AG10803 (cell line): Measurements from ENCODE around the gene CNIH2.

ENCODE experiments used
- DNase-seq: peaks from one replicate; pipeline ENCODE4 v3.0.0; 2010; ENCODE audit warnings: low read depth
- H3K4me3 ChIP-seq: 2 replicates; pipeline ENCODE4 v1.5.1; 2011; ENCODE audit warnings: mild to moderate bottlenecking, low read length, control low read depth
- TF ChIP-seq, protein P1 (sequence below): conservative IDR thresholded peaks from 2 replicates; pipeline ENCODE4 v1.5.1; 2011; ENCODE audit warnings: mild to moderate bottlenecking, low read length, control low read depth, inconsistent platforms

CNIH2 gene

DNA sequence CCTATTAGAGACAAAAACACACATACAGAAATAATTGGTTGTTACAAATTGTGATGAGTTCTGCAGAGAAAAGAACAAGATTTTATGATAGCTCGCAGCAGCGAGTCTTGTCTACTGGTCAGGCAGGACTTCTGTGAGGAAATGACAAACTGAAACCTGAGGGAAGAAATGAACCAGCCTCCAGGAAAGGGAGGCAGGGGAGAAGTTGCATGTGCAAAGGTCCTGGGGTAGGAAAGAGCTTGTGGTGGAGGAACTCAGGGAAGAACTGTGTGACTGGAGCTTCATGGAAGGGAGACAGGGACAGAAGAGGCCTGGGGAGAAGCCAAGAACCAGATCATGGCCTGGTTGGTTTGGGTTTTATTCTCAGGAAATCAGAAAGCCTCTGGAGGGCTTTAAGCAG lies 18.8 kb upstream of the CNIH2 start:
- H3K4me3 ChIP-seq: no peak overlapping the region
- TF ChIP-seq, protein P1, sequence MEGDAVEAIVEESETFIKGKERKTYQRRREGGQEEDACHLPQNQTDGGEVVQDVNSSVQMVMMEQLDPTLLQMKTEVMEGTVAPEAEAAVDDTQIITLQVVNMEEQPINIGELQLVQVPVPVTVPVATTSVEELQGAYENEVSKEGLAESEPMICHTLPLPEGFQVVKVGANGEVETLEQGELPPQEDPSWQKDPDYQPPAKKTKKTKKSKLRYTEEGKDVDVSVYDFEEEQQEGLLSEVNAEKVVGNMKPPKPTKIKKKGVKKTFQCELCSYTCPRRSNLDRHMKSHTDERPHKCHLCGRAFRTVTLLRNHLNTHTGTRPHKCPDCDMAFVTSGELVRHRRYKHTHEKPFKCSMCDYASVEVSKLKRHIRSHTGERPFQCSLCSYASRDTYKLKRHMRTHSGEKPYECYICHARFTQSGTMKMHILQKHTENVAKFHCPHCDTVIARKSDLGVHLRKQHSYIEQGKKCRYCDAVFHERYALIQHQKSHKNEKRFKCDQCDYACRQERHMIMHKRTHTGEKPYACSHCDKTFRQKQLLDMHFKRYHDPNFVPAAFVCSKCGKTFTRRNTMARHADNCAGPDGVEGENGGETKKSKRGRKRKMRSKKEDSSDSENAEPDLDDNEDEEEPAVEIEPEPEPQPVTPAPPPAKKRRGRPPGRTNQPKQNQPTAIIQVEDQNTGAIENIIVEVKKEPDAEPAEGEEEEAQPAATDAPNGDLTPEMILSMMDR: no peak
- DNase-seq: no peak

DNA sequence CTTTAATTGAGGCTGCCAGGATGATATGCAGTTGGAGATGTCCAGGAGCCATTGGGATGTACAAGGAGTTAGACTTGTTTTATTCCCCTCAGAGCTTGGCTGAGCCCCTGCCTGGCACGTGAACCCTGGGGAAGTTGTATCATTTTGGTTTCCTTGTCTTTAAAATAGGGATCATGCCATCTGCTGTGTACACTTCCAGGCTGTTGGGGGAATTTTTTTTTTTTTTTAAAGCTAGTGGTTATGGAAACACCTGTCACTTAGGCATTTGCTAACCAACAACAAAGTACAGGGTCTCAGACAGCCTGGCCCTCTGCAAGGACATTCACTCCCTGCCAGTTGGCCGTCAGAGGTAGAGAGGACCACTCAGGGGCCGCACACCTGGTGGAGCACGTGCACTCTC lies 18.0 kb upstream of the CNIH2 start:
- DNase-seq: no peak
- H3K4me3 ChIP-seq: no peak overlapping the region
- TF ChIP-seq, protein P1: no peak

DNA sequence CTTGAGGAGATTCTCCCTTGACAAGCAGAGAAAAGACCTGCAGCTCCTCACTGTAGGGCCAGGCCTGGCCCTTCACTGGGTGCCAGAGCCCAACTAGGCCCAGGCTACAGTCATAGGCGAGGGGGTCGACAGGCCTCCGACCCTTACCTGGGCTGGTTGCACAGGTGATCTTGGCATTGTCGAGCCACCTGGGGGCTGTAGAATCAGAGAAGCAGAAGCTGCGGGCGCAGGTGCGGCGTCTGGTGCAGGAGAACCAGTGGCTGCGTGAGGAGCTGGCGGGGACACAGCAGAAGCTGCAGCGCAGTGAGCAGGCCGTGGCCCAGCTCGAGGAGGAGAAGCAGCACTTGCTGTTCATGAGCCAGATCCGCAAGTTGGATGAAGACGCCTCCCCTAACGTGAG lies 16.4 kb upstream of the CNIH2 start:
- TF ChIP-seq, protein P1: no peak
- DNase-seq: no peak

DNA sequence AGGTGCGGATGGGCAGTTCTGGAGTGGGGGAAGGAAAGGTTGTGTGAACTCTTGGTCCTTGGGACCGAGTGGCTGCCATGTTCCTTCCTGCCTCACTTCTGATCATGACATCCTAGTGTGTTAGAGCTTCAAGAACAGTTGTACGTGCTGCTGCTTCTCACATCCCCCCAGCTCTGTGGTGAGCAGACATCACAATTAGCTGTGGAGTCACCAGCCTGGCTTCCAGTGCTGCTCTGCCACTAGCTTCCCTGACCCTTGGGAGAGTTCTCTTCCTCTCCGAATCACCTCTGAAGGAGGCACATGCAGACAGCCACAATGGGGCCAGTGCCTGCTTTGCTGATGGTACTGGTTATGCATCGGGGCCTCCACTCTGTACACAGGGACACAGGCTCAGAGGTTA lies 15.8 kb upstream of the CNIH2 start:
- TF ChIP-seq, protein P1: no peak
- DNase-seq: no peak
- no peak overlapping the region for H3K4me3 ChIP-seq

More for the DNA sequence above, 16.4 kb upstream of the CNIH2 start:
- no peak overlapping the region for H3K4me3 ChIP-seq

DNA sequence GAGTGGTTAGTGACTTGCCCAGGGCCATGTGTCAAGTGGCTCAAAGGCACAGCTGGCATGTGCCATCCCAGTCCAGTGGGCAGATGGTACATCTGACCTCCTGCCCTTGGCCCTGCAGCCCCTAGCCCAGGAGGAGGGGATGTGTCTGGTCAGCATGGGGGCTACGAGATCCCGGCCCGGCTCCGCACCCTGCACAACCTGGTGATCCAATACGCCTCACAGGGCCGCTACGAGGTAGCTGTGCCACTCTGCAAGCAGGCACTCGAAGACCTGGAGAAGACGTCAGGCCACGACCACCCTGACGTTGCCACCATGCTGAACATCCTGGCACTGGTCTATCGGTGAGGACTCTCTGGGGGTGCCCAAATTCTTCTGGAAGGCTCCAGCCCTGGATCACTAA lies 15.3 kb upstream of the CNIH2 start:
- DNase-seq: no peak
- H3K4me3 ChIP-seq: no peak overlapping the region
- TF ChIP-seq, protein P1: no peak

GRCh38 chr11:66263231-66263630 lies 14.7 kb upstream of the CNIH2 start:
- no peak for DNase-seq
- no peak overlapping the region for H3K4me3 ChIP-seq
- TF ChIP-seq, protein P1: no peak

DNA sequence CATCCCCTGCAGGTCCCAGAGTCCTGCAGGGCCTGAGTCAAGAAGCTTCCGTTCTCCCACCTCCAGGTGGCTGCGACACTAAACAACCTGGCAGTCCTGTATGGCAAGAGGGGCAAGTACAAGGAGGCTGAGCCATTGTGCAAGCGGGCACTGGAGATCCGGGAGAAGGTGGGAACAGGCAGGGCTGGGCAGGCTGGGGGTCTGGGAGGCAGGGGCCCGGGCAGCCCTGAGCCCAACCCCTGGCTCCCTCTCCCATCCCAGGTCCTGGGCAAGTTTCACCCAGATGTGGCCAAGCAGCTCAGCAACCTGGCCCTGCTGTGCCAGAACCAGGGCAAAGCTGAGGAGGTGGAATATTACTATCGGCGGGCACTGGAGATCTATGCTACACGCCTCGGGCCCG lies 14.2 kb upstream of the CNIH2 start:
- DNase-seq: no peak
- TF ChIP-seq, protein P1: no peak
- no peak overlapping the region for H3K4me3 ChIP-seq
